Measurements from ENCODE around the gene MED10.

GRCh38 chr5:6322163-6322713 lies 56.1 kb downstream of the MED10 start:
- TF ChIP-seq POLR2A (IDR thresholded peaks at IDR 0.05) (no peak), CTCF (IDR thresholded peaks at IDR 0.05) (no peak)
